ENCODE data around the gene KIAA1217.

KIAA1217 gene

GRCh38 chr10:24241536-24242040, 32.6 kb downstream of the KIAA1217 start:
- no peak for DNase-seq (ENCODE audit: low spot score)

GRCh38 chr10:24242562-24242961, 33.6 kb downstream of the KIAA1217 start:
- no peak for DNase-seq (ENCODE audit: low spot score)

GRCh38 chr10:24246365-24246764, 37.4 kb downstream of the KIAA1217 start:
- DNase-seq (ENCODE audit: low spot score), result no peak

GRCh38 chr10:24247841-24248240, 38.9 kb downstream of the KIAA1217 start:
- no peak for DNase-seq (ENCODE audit: low spot score)

GRCh38 chr10:24249829-24250415, 41.0 kb downstream of the KIAA1217 start:
- no peak for DNase-seq (ENCODE audit: low spot score)

- DNase-seq (ENCODE audit: low spot score), result no peak
Measured at GRCh38 chr10:24251547-24251946, 42.6 kb downstream of the KIAA1217 start.

GRCh38 chr10:24254180-24254579, 45.2 kb downstream of the KIAA1217 start:
- no peak for DNase-seq (ENCODE audit: low spot score)

GRCh38 chr10:24255115-24255880, 46.4 kb downstream of the KIAA1217 start:
- DNase-seq (ENCODE audit: low spot score), result no peak

- DNase-seq (ENCODE audit: low spot score), result no peak
Measured at GRCh38 chr10:24255881-24256311, 47.0 kb downstream of the KIAA1217 start.

GRCh38 chr10:24256619-24257107, 47.7 kb downstream of the KIAA1217 start:
- no peak for DNase-seq (ENCODE audit: low spot score)

- no peak for DNase-seq (ENCODE audit: low spot score)
Measured at GRCh38 chr10:24257588-24257987, 48.6 kb downstream of the KIAA1217 start.

- no peak for DNase-seq (ENCODE audit: low spot score)
Measured at GRCh38 chr10:24259365-24260130, 50.6 kb downstream of the KIAA1217 start.

GRCh38 chr10:24261627-24262026, 52.7 kb downstream of the KIAA1217 start:
- no peak for DNase-seq (ENCODE audit: low spot score)

- DNase-seq (ENCODE audit: low spot score), result no peak
Measured at GRCh38 chr10:24262929-24263590, 54.1 kb downstream of the KIAA1217 start.

GRCh38 chr10:24269476-24269875, 60.5 kb downstream of the KIAA1217 start:
- no peak for DNase-seq (ENCODE audit: low spot score)

GRCh38 chr10:24272374-24272773, 63.4 kb downstream of the KIAA1217 start:
- no peak for DNase-seq (ENCODE audit: low spot score)

GRCh38 chr10:24277277-24277676, 68.3 kb downstream of the KIAA1217 start:
- no peak for DNase-seq (ENCODE audit: low spot score)

- DNase-seq (ENCODE audit: low spot score), result no peak
Measured at GRCh38 chr10:24277771-24278170, 68.8 kb downstream of the KIAA1217 start.

- no peak for DNase-seq (ENCODE audit: low spot score)
Measured at GRCh38 chr10:24278176-24278889, 69.4 kb downstream of the KIAA1217 start.

- no peak for DNase-seq (ENCODE audit: low spot score)
Measured at GRCh38 chr10:24279166-24279565, 70.2 kb downstream of the KIAA1217 start.

- no peak for DNase-seq (ENCODE audit: low spot score)
Measured at GRCh38 chr10:24287559-24288195, 78.7 kb downstream of the KIAA1217 start.

All from CD4-positive, alpha-beta T cell treated with Interleukin-15 for 4 hours (primary cell).